HepG2 (cell line): ENCODE measurements around the gene ADCY7. TPM values are rescaled to one million over a fixed set of nuclear protein-coding genes. Genes with fewer than 3 reads are reported as not detected.
A peak's percentile ranks its signal among the peaks of the same experiment; 100 is the strongest.

ENCODE experiments used
- ARNT2 ChIP-seq: sonication (generic); formaldehyde crosslinking; IDR thresholded peaks from 2 replicates; pipeline ENCODE4 v1.8.0; 2022; ENCODE audit warnings: mild to moderate bottlenecking, low read depth, missing genetic modification reagents, moderate library complexity
- FLYWCH1 ChIP-seq: sonication (generic); formaldehyde crosslinking; IDR thresholded peaks from 2 replicates; pipeline ENCODE4 v1.8.1; 2023; ENCODE audit warnings: mild to moderate bottlenecking, missing genetic modification reagents
- IRF9 ChIP-seq: sonication (generic); formaldehyde crosslinking; IDR thresholded peaks from 2 replicates; pipeline ENCODE4 v1.8.0; 2022; ENCODE audit warnings: missing genetic modification reagents, mild to moderate bottlenecking, borderline replicate concordance
- MIER2 ChIP-seq: IDR thresholded peaks from 2 replicates; pipeline ENCODE4 v1.6.1; 2016; ENCODE audit warnings: missing biosample characterization, missing genetic modification reagents
- MLXIP ChIP-seq: sonication (generic); formaldehyde crosslinking; IDR thresholded peaks from 2 replicates; pipeline ENCODE4 v1.9.0; 2021; ENCODE audit warnings: missing genetic modification reagents, borderline replicate concordance
- MTA1 ChIP-seq: sonication (generic); formaldehyde crosslinking; IDR thresholded peaks from 2 replicates; pipeline ENCODE4 v1.4.0; 2020; ENCODE audit warnings: missing genetic modification reagents, mild to moderate bottlenecking, borderline replicate concordance
- PLRG1 ChIP-seq: fragments of 450-650 bp; conservative IDR thresholded peaks from 2 replicates; pipeline ENCODE4 v1.6.1; 2016
- PRMT3 ChIP-seq: sonication (generic); formaldehyde crosslinking; IDR thresholded peaks from 2 replicates; pipeline ENCODE4 v1.8.1; 2022; ENCODE audit warnings: low read depth, mild to moderate bottlenecking, moderate library complexity, missing genetic modification reagents, borderline replicate concordance
- PRPF4 ChIP-seq: fragments of 200-400 bp; formaldehyde crosslinking; IDR thresholded peaks from 2 replicates; pipeline ENCODE4 v1.6.1; 2016; ENCODE audit warnings: low read length, low read depth; ENCODE audit not compliant: poor library complexity, severe bottlenecking
- SMAD9 ChIP-seq: sonication (generic); formaldehyde crosslinking; IDR thresholded peaks from 2 replicates; pipeline ENCODE4 v1.5.1; 2020; ENCODE audit warnings: mild to moderate bottlenecking, missing genetic modification reagents
- SMYD3 ChIP-seq: sonication (generic); formaldehyde crosslinking; IDR thresholded peaks from 2 replicates; pipeline ENCODE4 v1.8.1; 2023; ENCODE audit warnings: mild to moderate bottlenecking, missing genetic modification reagents
- SRSF4 ChIP-seq: fragments of 200-400 bp; formaldehyde crosslinking; IDR thresholded peaks from one replicate; pipeline ENCODE4 v1.6.1; 2018; ENCODE audit warnings: mild to moderate bottlenecking, low read depth, low read length, moderate library complexity; ENCODE audit not compliant: poor library complexity, severe bottlenecking
- TEAD3 ChIP-seq: optimal IDR thresholded peaks from 2 replicates; pipeline ENCODE3; 2016; ENCODE audit warnings: borderline replicate concordance
- U2AF1 ChIP-seq: fragments of 200-400 bp; formaldehyde crosslinking; optimal IDR thresholded peaks from 2 replicates; pipeline ENCODE3; 2017; ENCODE audit warnings: mild to moderate bottlenecking, low read depth, low read length
- ZBTB1 ChIP-seq: sonication (generic); formaldehyde crosslinking; IDR thresholded peaks from 2 replicates; pipeline ENCODE4 v1.4.0; 2020; ENCODE audit warnings: missing genetic modification reagents, borderline replicate concordance
- ZNF326 ChIP-seq: sonication (generic); formaldehyde crosslinking; IDR thresholded peaks from 2 replicates; pipeline ENCODE4 v1.4.0; 2020; ENCODE audit warnings: missing genetic modification reagents, borderline replicate concordance
- ZNF335 ChIP-seq: sonication (generic); formaldehyde crosslinking; IDR thresholded peaks from 2 replicates; pipeline ENCODE4 v1.4.0; 2020; ENCODE audit warnings: missing genetic modification reagents
- ZNF546 ChIP-seq: sonication (generic); formaldehyde crosslinking; conservative IDR thresholded peaks from 2 replicates; pipeline ENCODE4 v1.8.1; 2023; ENCODE audit warnings: mild to moderate bottlenecking, missing genetic modification reagents
- ZNF574 ChIP-seq: sonication (generic); formaldehyde crosslinking; IDR thresholded peaks from 2 replicates; pipeline ENCODE4 v1.4.0; 2020; ENCODE audit warnings: missing genetic modification reagents
- polyA plus RNA-seq, 8 experiments: library from polyadenylated mRNA; depleted of rRNA in 3 of 8; stranded (reverse) in 7 of 8; unstranded in 1 of 8; fragments of >200 nt; fragmentation: Illumina TruSeq in 4 of 8; extraction: Trizol in 4 of 8; gene quantifications; 2 replicates each; pipeline versions ENCODE4 v1.2.1 to v1.2.3, GENCODE V29; 2011 to 2016; ENCODE audit warnings: low read depth in 4 of 8, missing spikeins in 1 of 8, mixed read lengths in 1 of 8; ENCODE audit not compliant: insufficient read depth in 1 of 8
- total RNA-seq, 5 experiments: library from RNA; depleted of rRNA; stranded (reverse); fragments of >200 nt; fragmentation: Illumina TruSeq; extraction: Trizol; gene quantifications; 2 replicates each; pipeline ENCODE4 v1.2.3, GENCODE V29; 2016; ENCODE audit warnings: low read depth in 1 of 5
- TF ChIP-seq, protein P1 (sequence below): sonication (generic); formaldehyde crosslinking; IDR thresholded peaks from 2 replicates; pipeline ENCODE4 v1.4.0; 2020; ENCODE audit warnings: mild to moderate bottlenecking, low read depth, missing genetic modification reagents

ADCY7 gene
- total and polyA plus RNA-seq, 2 of the 13 experiments (the other 11 are each of a cell fraction or from before 2014, with no cell fraction given) = 2.2 to 4.3 TPM

GRCh38 chr16:50309527-50310307 lies 43.4 kb downstream of the ADCY7 start (continued):
- TF ChIP-seq MTA1 = 0 out of 2 replicates have a peak, but pooled peaks have one; percentile 42
- TF ChIP-seq MIER2 = no peak
- no peak for TF ChIP-seq TEAD3
- TF ChIP-seq ZNF326 = no peak
- no peak for TF ChIP-seq ZBTB1 (CRISPR knock-in tag)
- no peak for TF ChIP-seq PRMT3
- no peak for TF ChIP-seq FLYWCH1 (CRISPR knock-in tag)
- TF ChIP-seq ARNT2 (CRISPR knock-in tag) = no peak
- TF ChIP-seq ZNF574 = 0 out of 2 replicates have a peak, but pooled peaks have one; percentile 27
- TF ChIP-seq PLRG1 = no peak
- TF ChIP-seq SMAD9 (CRISPR knock-in tag) = no peak
- TF ChIP-seq ZNF546 (CRISPR knock-in tag) = no peak
- no peak for TF ChIP-seq PRPF4
- TF ChIP-seq SMYD3 = no peak
- no peak for TF ChIP-seq U2AF1
- TF ChIP-seq MLXIP = no peak
- TF ChIP-seq IRF9 (CRISPR knock-in tag) = peak; percentile 36; the same call in 1 of the 2 replicates
- no peak for TF ChIP-seq ZNF335 (CRISPR knock-in tag)
- TF ChIP-seq, protein P1, sequence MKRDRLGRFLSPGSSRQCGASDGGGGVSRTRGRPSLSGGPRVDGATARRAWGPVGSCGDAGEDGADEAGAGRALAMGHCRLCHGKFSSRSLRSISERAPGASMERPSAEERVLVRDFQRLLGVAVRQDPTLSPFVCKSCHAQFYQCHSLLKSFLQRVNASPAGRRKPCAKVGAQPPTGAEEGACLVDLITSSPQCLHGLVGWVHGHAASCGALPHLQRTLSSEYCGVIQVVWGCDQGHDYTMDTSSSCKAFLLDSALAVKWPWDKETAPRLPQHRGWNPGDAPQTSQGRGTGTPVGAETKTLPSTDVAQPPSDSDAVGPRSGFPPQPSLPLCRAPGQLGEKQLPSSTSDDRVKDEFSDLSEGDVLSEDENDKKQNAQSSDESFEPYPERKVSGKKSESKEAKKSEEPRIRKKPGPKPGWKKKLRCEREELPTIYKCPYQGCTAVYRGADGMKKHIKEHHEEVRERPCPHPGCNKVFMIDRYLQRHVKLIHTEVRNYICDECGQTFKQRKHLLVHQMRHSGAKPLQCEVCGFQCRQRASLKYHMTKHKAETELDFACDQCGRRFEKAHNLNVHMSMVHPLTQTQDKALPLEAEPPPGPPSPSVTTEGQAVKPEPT (CRISPR knock-in tag) = no peak
- TF ChIP-seq SRSF4 = no peak
